Activated CD4-positive, alpha-beta T cell treated with anti-CD3 and anti-CD28 coated beads, Interleukin-2, Interleukin-6, amounts not matched to agents 100 ng/mL and 50 ng/mL, durations not matched to agents 16 hours and 8 hours (primary cell): ENCODE results near the gene CD74.

Experiments
- DNase-seq: peaks from one replicate; pipeline ENCODE4 v3.0.0-alpha.2; 2020

The CD74 gene

GRCh38 chr5:150409638-150410523, 2.8 kb downstream of the CD74 start:
- peak; percentile 84 for DNase-seq

- DNase-seq, result no peak
These were observed 4.3 kb downstream of the CD74 start for GRCh38 chr5:150408231-150408943.

- no peak for DNase-seq
These were observed 5.5 kb downstream of the CD74 start for GRCh38 chr5:150407096-150407720.

GRCh38 chr5:150406723-150407095, 6.0 kb downstream of the CD74 start:
- DNase-seq, result no peak

GRCh38 chr5:150406103-150406722, 6.5 kb downstream of the CD74 start:
- DNase-seq, result no peak

- no peak for DNase-seq
These were observed 7.5 kb downstream of the CD74 start for GRCh38 chr5:150404941-150405816.

DNA sequence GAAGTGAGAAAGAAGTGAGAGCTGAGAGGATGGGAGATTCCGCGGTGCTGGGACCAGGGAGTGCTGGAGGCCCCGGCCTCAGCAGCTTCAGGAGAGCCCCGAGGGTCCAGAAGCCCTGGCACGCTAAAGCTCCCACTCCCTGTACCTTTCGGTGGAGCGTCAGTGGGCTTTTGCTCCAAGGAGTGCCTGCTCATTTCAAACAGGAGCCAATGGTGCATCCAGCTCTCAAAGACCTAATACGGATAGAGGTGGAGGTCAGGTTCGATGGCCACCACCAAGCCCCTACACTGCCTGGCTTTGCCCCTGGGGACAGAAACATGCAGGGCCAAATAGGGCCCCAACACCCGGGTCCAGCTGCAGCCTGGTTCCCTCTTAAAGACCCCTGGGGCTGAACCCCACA, 8.2 kb downstream of the CD74 start:
- no peak for DNase-seq

- no peak for DNase-seq
These were observed 8.6 kb downstream of the CD74 start for GRCh38 chr5:150404121-150404520.

DNA sequence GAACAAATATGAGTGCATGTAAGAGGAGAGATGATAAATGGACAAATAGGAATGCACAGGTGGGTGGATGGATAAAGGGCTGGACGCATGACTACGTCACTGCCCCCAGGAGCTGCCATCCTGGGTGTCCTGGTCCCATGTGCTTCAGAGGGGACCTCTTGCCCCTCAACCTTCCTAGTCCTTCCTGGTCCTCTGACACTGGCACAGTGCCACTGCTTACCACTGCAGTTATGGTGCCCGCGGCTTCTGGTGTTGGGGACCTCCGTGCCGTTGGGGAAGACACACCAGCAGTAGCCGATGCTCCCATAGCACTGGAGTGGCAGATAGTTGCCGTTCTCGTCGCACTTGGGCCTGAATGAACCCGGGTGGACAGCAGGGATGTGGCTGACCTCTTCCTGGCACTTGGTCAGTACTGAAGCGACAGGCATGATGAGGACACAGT, 9.8 kb downstream of the CD74 start:
- DNase-seq, result no peak

DNA sequence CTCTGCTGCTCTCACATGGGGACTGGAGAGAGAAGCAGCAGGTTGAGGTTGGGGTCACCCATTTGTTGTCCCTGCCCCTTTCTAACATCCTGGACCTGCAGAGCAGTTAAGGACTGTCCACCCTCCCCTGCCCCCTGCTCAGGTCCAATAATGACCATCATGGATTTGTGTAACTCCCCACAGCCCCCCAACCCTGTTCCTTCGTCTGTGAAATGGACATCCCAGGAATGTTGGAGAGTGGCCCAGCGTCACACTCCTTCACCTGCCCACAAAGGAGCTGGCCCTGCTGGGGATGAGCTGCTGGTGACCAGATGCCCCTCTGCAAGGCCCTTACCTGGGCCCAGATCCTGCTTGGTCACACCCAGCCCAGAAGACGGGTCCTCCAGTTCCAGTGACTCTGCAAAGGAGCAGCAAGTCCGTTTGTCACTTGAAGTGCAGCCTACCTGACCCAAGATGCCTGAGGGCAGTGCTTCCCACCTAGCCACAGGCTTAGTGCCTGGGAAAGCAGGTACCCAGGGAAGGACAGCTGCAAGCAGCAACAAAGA, 10.4 kb downstream of the CD74 start:
- no peak for DNase-seq

- DNase-seq, result no peak
These were observed 11.1 kb downstream of the CD74 start for GRCh38 chr5:150401376-150402228.

DNA sequence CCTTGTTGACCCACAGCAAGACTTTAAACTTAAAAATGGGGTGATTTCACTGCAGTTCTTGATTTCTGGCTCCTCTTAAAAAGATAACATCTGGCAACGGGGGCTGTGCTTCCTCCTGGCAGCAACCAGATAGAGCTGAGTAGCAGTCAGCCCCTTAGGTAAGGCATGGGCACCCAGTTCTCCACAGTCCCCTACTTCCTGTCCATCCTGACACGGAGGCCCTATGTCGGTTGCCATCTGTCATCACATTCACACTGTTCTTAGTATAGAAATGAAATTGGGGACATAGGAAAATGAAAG, 11.7 kb downstream of the CD74 start:
- DNase-seq, result no peak

GRCh38 chr5:150400316-150401075, 12.2 kb downstream of the CD74 start:
- DNase-seq, result no peak

- DNase-seq, result no peak
These were observed 13.0 kb downstream of the CD74 start for GRCh38 chr5:150399524-150400211.

- DNase-seq, result peak; percentile 41
These were observed 13.8 kb downstream of the CD74 start for GRCh38 chr5:150398722-150399523.

- no peak for DNase-seq
These were observed 14.7 kb downstream of the CD74 start for GRCh38 chr5:150397782-150398721.

GRCh38 chr5:150397146-150397781, 15.4 kb downstream of the CD74 start:
- DNase-seq, result no peak
